ENCODE measurements around the gene FAM120AOS. TPM values are rescaled to one million over a fixed set of nuclear protein-coding genes. Genes with fewer than 3 reads are reported as not detected.

Gene FAM120AOS
- polyA plus RNA-seq, 3 donors from 2014 or later: 52.5 to 109 (median 67.4) TPM

DNA sequence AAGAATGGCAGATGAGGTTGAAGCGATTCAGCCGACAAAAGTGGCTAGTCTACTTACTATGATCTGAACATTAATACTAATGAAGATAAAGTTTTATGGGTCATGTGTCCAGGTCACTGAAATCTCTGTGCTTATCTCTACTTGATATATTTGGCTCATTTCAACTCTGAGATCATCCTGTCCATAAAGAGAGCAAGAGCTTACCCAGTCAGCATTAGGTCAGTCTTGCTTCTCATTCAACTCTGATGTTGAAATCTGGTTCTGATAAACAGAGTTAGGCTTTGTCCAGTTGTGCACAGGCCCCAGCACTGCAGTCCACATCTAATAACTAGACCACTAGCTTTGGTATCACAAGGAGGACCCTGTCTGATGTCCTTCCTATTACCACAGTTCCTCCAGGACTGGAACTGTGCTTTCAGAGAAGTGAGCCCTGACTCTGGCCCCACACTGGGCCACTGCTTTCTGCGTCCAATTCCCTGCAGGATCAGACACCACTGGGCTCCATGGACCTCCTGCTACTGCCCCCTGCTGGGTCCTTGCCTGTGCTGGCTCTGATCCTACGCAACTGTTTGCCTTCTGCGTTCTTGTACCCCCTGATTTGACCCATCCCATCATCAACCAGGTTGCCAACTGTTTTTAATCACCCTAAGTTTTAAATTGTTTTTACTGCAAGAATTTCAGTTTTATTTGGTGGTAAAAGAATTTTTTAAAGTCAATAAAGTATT is 25.6 kb downstream of the FAM120AOS start:
- no peak overlapping the region for H3K4me3 Mint-ChIP-seq
- H3K4me1 Mint-ChIP-seq: no peaks in the 10 kb centered on the region
- H3K36me3 Mint-ChIP-seq: no peaks in the 10 kb centered on the region
- no peak overlapping the region for H3K27ac Mint-ChIP-seq
- no peaks in the 10 kb centered on the region for H3K9me3 Mint-ChIP-seq
- no peak for DNase-seq
- H3K27me3 Mint-ChIP-seq (ENCODE audit: low read depth in 3 of 3): peaks cover 4 to 10% (median 9%) of the 10 kb centered on the region in 3 donors

DNA sequence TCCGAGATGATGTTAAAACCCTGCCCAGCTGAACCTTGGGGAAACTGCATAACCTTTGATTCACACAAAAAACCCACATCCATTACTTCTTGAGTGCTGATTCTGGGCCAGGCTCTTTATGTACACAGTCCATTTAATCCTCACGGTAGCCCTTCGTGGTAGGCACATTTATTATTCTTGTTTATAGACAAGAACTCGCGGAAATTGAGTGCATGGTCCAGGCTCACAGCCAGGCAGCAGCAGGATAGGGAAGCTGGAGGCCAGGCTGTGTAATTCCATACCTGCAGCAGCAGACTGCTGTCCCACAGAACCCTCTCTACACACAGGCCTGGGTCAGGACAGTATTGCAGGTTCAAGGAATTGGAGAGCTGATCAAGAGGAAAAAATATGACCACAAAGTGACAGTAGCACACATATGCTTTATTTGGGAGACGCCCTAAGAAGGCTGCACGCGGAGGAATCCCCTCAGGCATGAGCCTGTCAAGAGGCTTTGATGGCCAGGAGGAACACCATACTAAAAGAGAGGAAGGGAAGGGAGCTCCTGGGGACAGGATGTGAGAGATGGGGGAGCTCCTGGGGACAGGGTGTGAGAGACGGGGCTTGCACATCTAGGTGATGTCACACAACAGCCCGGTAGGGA is 30.3 kb downstream of the FAM120AOS start:
- no peak overlapping the region for H3K27ac Mint-ChIP-seq
- peaks cover 5 to 20% (median 14%) of the 10 kb centered on the region in 3 donors for H3K27me3 Mint-ChIP-seq (ENCODE audit: low read depth in 3 of 3)
- peaks cover 5 to 21% (median 12%) of the 10 kb centered on the region in 6 donors for H3K9me3 Mint-ChIP-seq
- no peak overlapping the region for H3K4me3 Mint-ChIP-seq
- peaks cover 6 to 7% (median 7%) of the 10 kb centered on the region in 3 donors for H3K36me3 Mint-ChIP-seq
- H3K4me1 Mint-ChIP-seq: no peaks in the 10 kb centered on the region
- DNase-seq: no peak

DNA sequence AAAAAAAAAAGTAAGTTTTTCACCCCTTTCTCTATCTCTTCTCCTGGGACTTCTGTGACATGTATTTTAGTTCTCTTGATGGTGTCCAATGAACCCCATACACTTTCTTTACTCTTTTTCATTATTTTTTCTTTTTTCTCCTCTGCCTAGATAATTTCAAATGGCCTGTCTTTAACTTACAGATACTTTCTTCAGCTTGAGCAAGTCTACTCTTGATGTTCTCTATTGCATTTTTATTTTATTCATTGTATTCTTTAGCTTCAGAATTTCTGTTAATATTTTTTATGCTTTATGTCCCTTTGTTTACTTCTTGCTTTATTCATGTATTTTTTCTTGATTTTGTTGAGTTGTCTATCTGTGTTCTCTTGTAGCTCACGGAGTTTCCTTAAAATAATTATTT is 34.4 kb downstream of the FAM120AOS start:
- no peak overlapping the region for H3K27ac Mint-ChIP-seq

DNA sequence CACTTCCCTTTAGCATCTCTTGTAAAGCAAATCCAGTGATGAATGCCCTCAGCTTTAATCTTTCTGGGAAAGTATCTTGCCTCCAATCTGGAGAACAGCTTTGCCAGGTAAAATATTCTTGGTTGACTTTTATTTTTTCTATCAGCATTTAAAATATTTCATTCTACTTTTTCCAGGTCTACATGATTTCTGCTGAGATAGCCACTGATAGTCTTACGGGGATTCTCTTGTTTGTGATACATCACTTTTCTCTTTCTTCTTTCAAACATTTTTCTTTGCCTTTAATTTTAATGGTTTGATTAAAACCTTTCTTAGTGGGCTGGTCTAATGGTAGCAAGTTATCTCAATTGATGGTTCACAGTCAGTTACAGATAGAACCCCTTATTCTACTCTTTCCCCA is 35.8 kb downstream of the FAM120AOS start:
- DNase-seq: no peak
- Mint-ChIP-seq H3K9me3 (peaks cover 11 to 29% (median 18%) of the 10 kb centered on the region in 6 donors), H3K4me1 (no peaks in the 10 kb centered on the region), H3K27me3 (ENCODE audit: low read depth in 3 of 3) (peaks cover 7 to 15% (median 12%) of the 10 kb centered on the region in 3 donors), H3K4me3 (no peak overlapping the region), H3K27ac (no peak overlapping the region), H3K36me3 (peaks cover 6 to 13% (median 12%) of the 10 kb centered on the region in 3 donors)

More for the DNA sequence above, 34.4 kb downstream of the FAM120AOS start:
- Mint-ChIP-seq H3K9me3 (peaks cover 11 to 29% (median 18%) of the 10 kb centered on the region in 6 donors), H3K27me3 (ENCODE audit: low read depth in 3 of 3) (peaks cover 8 to 18% (median 11%) of the 10 kb centered on the region in 3 donors), H3K36me3 (peaks cover 6 to 13% (median 12%) of the 10 kb centered on the region in 3 donors), H3K4me3 (peak overlapping the region in 1 of 5 donors; percentile 59), H3K4me1 (no peaks in the 10 kb centered on the region)
- DNase-seq: no peak

DNA sequence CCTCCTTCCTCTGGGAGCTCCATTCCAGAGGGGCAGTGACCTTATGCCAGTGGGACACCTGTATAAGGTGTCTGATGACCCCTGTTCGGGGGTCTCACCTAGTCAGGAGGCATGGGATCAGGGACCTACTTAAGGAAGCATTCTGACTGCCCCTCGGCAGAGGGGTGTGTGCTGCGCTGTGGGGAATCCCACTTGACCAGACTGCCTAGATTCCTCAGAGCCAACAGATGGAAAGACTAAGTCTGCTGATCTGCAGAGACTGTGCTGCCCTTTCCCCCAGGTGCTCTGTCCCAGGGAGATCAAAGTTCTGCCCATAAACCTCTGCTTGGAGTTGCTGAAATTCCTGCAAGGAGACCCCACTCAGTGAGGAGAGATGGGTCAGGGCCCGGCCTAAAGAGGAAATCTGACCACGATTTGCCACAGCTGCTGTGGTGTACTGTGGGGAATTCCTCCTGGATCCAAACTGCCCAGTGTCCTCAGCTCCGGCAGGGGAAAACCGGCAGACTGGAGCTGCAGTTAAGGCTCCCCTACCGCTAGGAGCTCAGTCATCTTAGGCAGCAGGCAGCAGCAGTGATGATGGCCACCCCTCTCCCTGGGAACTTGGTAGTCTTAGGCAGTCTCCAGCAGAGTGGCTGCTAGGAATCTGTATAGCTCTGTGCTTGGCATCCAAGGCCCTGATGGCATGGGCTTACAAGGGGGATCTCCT is 36.7 kb downstream of the FAM120AOS start:
- DNase-seq: no peak
- Mint-ChIP-seq H3K4me1 (no peaks in the 10 kb centered on the region), H3K27ac (no peak overlapping the region), H3K36me3 (peaks cover 6 to 13% (median 12%) of the 10 kb centered on the region in 3 donors), H3K27me3 (ENCODE audit: low read depth in 3 of 3) (peaks cover 6 to 16% (median 12%) of the 10 kb centered on the region in 3 donors), H3K4me3 (no peak overlapping the region), H3K9me3 (peaks cover 11 to 29% (median 18%) of the 10 kb centered on the region in 6 donors)

DNA sequence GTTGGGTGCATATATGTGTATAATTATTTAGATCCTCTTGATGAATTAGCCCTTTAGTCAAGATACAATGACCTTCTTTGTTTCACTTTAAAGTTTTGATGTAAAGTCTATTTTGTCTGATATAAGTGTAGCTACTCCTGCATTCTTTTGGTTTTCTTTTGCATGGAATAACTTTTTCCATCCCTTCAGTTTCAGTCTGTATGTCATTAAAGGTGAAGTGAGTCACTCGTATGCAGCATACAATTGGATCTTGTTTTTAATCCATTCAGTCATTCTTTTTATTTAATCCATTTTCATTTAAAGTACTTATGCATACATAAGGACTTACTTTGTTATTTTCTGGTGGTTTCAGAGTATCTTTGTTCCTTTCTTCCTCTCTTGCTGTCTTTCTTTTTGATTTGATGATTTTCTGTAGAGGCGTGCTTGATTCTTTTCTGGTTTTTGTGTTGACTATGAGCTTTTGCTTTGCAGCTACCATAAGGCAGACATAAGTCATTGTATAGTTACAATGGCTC is 38.1 kb downstream of the FAM120AOS start:
- Mint-ChIP-seq H3K27ac (no peak overlapping the region), H3K4me3 (no peak overlapping the region), H3K9me3 (peaks cover 9 to 22% (median 18%) of the 10 kb centered on the region in 6 donors), H3K4me1 (no peaks in the 10 kb centered on the region), H3K36me3 (peaks cover 6 to 13% (median 12%) of the 10 kb centered on the region in 3 donors), H3K27me3 (ENCODE audit: low read depth in 3 of 3) (peaks cover 6 to 15% (median 12%) of the 10 kb centered on the region in 3 donors)
- no peak for DNase-seq

DNA sequence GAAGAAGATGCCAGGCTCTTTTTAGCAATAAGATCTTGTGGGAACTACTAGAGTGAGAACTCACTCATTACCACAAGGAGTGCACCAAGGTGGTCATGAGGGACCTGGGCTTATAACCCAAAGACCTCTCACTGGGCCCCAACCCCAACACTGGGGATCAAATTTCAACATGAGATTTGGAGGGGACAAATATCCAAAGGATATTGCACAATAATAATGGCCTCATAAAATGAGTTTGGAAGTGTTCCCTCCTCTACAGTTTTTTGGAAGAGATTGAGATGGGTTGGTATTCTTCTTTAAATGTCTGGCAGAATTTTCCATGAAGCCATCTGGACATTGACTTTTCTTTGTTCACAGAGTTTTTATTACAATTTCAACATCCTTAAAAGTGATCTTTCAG is 39.9 kb downstream of the FAM120AOS start:
- peaks cover 0 to 6% (median 5%) of the 10 kb centered on the region in 3 donors for H3K36me3 Mint-ChIP-seq
- H3K4me3 Mint-ChIP-seq: no peak overlapping the region
- H3K27ac Mint-ChIP-seq: no peak overlapping the region
- H3K9me3 Mint-ChIP-seq: peaks cover 0 to 9% (median 8%) of the 10 kb centered on the region in 6 donors
- no peak for DNase-seq
- no peaks in the 10 kb centered on the region for H3K4me1 Mint-ChIP-seq
- peaks cover 3 to 18% (median 7%) of the 10 kb centered on the region in 3 donors for H3K27me3 Mint-ChIP-seq (ENCODE audit: low read depth in 3 of 3)

DNA sequence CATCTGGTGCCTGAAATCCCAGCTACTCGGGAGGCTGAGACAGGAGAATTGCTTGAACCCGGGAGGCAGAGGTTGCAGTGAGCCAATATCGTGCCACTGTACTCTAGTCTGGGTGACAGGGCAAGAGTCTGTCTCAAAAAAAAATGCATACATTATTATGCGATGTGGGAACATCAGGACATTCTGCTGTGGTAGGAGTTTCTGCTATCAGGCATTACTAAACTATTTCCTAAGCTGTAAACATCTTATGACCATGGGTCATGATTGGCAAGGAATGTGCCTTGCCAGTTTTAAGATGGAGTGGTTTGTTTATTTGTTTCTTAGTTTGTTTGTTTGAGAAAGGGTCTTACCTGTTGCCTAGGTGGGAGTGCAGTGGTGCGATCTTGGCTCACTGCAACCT is 47.0 kb downstream of the FAM120AOS start:
- H3K27me3 Mint-ChIP-seq (ENCODE audit: low read depth in 3 of 3): peaks cover 4 to 17% (median 5%) of the 10 kb centered on the region in 3 donors
- H3K36me3 Mint-ChIP-seq: no peaks in the 10 kb centered on the region
- no peaks in the 10 kb centered on the region for H3K4me1 Mint-ChIP-seq
- H3K9me3 Mint-ChIP-seq: no peaks in the 10 kb centered on the region
- no peak overlapping the region for H3K27ac Mint-ChIP-seq
- no peak overlapping the region for H3K4me3 Mint-ChIP-seq
- DNase-seq: no peak

DNA sequence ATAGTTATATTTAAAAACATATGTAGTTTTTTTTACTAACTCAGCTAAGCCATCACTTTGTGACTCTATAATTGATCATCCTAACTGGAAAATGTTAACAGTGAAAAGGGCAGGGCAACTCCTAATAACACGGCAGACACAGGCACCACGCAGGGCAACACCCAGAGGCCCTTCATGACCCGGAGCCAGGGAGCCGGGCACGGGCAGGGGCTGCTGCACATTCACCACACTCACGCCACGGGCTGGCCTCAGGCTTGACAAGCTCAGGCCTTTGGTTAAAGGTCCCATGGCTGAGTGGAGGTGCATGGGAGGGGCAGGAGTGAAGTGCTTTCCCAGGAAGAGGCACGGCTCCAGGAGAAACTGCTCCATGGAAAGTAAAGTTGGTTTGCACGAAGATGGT is 54.9 kb downstream of the FAM120AOS start:
- Mint-ChIP-seq H3K9me3 (no peaks in the 10 kb centered on the region), H3K4me3 (no peak overlapping the region), H3K27me3 (ENCODE audit: low read depth in 3 of 3) (peaks cover 2 to 7% (median 5%) of the 10 kb centered on the region in 3 donors), H3K4me1 (no peaks in the 10 kb centered on the region), H3K36me3 (no peaks in the 10 kb centered on the region), H3K27ac (no peak overlapping the region)
- no peak for DNase-seq

DNA sequence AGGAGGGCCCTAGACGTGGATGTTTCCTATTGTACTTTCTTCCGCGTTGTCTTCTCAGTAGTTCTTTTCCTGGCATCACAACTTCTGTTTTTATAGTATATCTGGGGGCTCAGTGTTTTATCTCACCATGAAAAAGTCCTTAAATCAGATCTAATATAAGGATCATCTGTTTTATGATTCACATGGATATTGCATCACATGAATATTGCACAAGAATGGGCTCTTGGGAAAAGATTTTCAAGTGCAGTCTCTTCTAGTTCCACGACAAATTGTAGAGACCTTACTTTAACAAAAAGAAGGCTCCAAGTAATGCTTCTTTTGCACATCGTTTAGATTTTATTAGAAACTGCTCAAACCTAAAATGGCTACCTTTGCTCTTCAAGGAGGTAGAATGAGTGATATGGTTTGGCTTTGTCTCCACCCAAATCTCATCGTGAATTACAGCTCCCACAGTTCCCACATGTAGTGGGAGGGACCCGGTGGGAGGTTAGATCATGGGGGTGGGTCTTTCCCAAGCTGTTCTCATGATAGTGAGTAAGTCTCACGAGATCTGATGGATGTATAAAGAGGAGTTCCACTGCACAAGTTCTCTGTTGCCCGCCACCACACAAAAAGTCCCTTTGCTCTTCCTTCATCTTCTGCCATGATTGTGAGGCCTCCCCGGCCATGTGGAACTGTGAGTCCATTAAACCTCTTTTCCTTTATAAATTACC is 55.6 kb downstream of the FAM120AOS start:
- no peak overlapping the region for H3K4me3 Mint-ChIP-seq
- H3K4me1 Mint-ChIP-seq: no peaks in the 10 kb centered on the region
- no peaks in the 10 kb centered on the region for H3K36me3 Mint-ChIP-seq
- H3K27ac Mint-ChIP-seq: no peak overlapping the region
- DNase-seq: no peak
- no peaks in the 10 kb centered on the region for H3K9me3 Mint-ChIP-seq
- H3K27me3 Mint-ChIP-seq (ENCODE audit: low read depth in 3 of 3): peaks cover 2 to 7% (median 5%) of the 10 kb centered on the region in 3 donors

Other genes with a start within 250 kb of the FAM120AOS start
- gene FAM120A, start 1.9 kb downstream of the FAM120AOS start, polyA plus RNA-seq: 10 to 100 TPM in 1 of 3 donors, 1 to 10 TPM in 2; 6.2 to 16.0 (median 6.9) TPM
- 1 to 10 TPM in 1 of 3 donors, under 1 TPM in 2; 0.58 to 2.1 (median 0.80) TPM for gene PHF2, start 123.0 kb upstream of the FAM120AOS start, polyA plus RNA-seq

Measured in immature natural killer cell (primary cell).